Choroid plexus epithelial cell (primary cell): Measurements from ENCODE around the gene ALG14.
A peak's percentile ranks its signal among the peaks of the same experiment; 100 is the strongest.

Source experiments
- DNase-seq: peaks from one replicate; pipeline ENCODE4 v3.0.0-alpha.2; 2010; ENCODE audit warnings: low read depth
- H3K4me3 ChIP-seq: 2 replicates; pipeline ENCODE4 v1.5.1; 2011; ENCODE audit warnings: low read depth, mild to moderate bottlenecking, control low read depth, low read length, moderate library complexity
- CTCF ChIP-seq: conservative IDR thresholded peaks from 2 replicates; pipeline ENCODE4 v1.5.1; 2011; ENCODE audit warnings: low read depth, mild to moderate bottlenecking, control low read depth, inconsistent platforms, low read length, moderate library complexity

ALG14 gene

GRCh38 chr1:94952539-94952938 lies 120.2 kb downstream of the ALG14 start:
- no peak overlapping the region for H3K4me3 ChIP-seq
- no peak for TF ChIP-seq CTCF
- DNase-seq, result no peak

- DNase-seq, result no peak
- no peak overlapping the region for H3K4me3 ChIP-seq
These were observed 121.1 kb downstream of the ALG14 start for GRCh38 chr1:94951509-94952208.

GRCh38 chr1:94951046-94951445 lies 121.7 kb downstream of the ALG14 start:
- no peak for DNase-seq
- no peak overlapping the region for H3K4me3 ChIP-seq
- TF ChIP-seq CTCF, result no peak

More at GRCh38 chr1:94951509-94952208, 121.1 kb downstream of the ALG14 start:
- no peak for TF ChIP-seq CTCF

- no peak overlapping the region for H3K4me3 ChIP-seq
- TF ChIP-seq CTCF, result no peak
- no peak for DNase-seq
These were observed 122.8 kb downstream of the ALG14 start for GRCh38 chr1:94949681-94950661.

GRCh38 chr1:94947437-94947836 lies 125.3 kb downstream of the ALG14 start:
- H3K4me3 ChIP-seq, result no peak overlapping the region
- no peak for TF ChIP-seq CTCF
- DNase-seq, result peak; percentile 84

- H3K4me3 ChIP-seq, result no peak overlapping the region
- TF ChIP-seq CTCF, result no peak
- no peak for DNase-seq
These were observed 125.9 kb downstream of the ALG14 start for GRCh38 chr1:94946886-94947285.
